Measurements from ENCODE around the gene BMP4.
"Not testable (repeated sequence)": the region's sequence is repeated elsewhere in the genome, so short reads cannot be mapped to it uniquely, and the experiment has no call there.

Gene BMP4

GRCh38 chr14:53956427-53957201 lies at the start of gene BMP4:
TSS of gene BMP4 (minus strand) at chr14:53956825. CDS start at chr14:53952222, 4,603 bp downstream.
- no peak for DNase-seq

DNA sequence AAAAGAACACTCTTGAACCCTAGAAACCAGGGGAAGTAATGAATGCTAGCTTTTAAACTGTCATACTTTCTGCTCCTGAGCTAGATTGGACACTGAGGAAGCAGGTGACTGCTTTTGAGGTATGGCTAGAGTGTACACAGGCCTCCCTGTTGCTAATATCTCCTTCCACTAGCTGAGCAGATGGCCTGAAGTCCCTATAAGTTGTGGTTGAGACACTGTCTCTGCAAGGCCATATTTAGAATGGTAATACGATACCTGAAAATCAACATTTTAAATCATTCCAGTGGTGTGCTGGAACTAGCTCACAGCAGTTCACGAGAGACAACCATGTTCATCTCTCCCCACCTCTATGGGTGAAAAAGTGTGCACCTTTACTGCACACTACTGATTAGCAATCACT lies 46.4 kb upstream of the BMP4 start:
- no peak for DNase-seq

- DNase-seq, result no peak
Observed at GRCh38 chr14:54002653-54003052, 46.0 kb upstream of the BMP4 start.

DNA sequence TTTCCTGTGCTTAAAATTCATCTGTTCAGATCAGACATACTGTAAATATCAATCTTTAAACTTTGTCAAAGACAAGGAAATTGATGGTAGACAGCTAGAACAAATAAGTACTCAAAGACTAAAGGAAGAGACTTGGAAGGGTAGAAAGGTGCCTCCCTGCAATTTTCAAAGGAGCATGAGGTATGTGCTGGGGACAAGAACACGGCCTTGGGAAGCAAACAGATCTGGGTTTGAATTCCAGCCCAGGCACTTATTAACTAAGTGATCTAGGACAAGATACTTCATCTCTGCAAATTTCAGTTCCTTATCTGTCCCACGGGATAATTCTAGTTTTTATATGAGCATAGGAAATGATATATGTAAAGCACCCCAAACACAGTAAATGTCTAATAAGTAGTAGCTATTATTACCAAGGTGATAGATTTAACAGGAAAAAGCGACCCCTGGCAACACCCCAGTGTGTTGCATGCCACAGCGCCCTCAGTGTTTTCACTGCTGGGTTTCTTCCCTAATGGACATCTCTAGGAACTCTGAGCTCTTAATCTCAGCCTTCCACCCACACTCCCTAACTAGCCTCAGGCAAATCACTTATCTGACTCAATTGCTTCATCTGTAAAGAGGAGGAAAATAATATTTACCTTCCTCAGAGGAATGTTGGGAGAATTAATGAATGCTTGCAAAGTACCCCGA lies 44.7 kb upstream of the BMP4 start:
- no peak for DNase-seq

- DNase-seq, result no peak
Observed at GRCh38 chr14:54000341-54000811, 43.8 kb upstream of the BMP4 start.

DNA sequence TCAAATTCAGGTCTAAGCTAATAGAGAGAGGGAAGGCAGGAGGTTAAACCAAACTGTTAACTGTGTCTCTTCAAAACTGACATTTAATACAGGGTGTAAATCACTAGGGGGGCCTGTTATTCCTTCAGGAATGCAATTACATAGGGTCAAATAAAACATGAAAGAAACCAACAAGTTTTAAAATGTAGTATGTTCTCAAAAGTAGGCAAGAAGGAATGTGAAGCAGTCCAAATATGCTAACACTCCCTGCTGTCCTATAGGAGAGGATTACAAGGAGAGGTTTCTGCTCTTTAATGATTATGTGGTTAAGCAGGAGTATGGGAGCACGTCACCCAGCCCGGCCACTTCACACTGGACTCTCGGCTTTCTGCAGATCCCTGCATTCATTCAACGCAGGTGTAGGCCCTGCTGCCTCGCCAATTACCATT lies 42.5 kb upstream of the BMP4 start:
- no peak for DNase-seq

GRCh38 chr14:53996041-53996440 lies 39.4 kb upstream of the BMP4 start:
- no peak for DNase-seq

GRCh38 chr14:53993920-53994607 lies 37.4 kb upstream of the BMP4 start:
- DNase-seq, result no peak

DNA sequence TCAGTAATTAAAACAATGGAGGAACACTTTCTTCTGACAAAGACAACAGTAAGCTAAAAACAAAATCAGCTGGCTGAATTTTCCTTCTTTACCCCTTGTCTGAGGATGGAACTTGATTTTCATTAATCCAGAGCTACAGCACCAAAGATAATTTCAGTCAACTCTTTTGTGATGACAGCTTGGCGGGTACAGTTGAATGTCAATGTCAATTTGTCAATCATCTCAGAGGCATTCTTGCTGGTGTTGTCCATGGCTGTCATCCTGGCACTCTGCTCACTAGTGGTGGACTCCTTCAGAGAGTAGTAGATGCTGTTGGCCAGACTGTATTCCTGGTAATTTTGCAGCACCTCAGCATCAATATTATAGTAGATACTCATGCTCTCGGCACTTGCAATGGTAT lies 34.4 kb upstream of the BMP4 start:
- DNase-seq, result no peak

GRCh38 chr14:53986718-53987117 lies 30.1 kb upstream of the BMP4 start:
- DNase-seq, result not testable (repeated sequence)

DNA sequence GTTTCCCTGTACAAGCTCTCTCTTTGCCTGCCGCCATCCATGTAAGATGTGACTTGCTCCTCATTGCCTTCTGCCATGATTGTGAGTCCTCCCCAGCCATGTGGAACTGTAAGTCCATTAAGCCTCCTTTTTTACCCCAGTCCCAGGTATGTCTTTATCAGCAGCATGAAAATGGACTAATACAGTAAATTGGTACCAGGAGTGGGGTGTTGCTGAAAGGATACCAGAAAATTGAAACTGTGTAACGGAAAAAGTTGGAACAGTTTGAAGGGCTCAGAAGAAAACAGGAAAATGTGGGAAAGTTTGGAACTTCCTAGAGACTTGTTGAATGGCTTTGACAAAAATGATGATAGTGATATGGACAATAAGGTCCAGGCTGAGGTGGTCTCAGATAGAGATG lies 28.3 kb upstream of the BMP4 start:
- DNase-seq, result not testable (repeated sequence)

DNA sequence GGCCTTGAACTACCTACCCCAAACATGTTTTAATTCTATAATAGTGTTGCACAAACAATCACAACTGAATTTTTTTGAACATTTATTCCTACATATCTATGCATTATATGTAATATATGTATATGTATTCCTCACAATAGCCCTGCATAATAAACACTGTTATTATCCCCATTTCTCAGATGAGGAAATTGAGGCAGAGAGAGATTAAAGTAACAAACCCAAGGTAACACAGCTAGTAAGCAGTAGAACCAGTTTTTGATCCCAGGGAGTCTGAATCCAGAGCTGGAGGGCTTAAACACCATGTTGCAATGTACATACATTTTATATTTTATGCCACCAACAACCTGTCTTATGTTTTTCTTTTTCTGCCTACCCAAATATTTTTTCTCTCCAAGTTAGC lies 26.5 kb upstream of the BMP4 start:
- DNase-seq, result no peak

- no peak for DNase-seq
Observed at GRCh38 chr14:53982546-53982945, 25.9 kb upstream of the BMP4 start.

DNA sequence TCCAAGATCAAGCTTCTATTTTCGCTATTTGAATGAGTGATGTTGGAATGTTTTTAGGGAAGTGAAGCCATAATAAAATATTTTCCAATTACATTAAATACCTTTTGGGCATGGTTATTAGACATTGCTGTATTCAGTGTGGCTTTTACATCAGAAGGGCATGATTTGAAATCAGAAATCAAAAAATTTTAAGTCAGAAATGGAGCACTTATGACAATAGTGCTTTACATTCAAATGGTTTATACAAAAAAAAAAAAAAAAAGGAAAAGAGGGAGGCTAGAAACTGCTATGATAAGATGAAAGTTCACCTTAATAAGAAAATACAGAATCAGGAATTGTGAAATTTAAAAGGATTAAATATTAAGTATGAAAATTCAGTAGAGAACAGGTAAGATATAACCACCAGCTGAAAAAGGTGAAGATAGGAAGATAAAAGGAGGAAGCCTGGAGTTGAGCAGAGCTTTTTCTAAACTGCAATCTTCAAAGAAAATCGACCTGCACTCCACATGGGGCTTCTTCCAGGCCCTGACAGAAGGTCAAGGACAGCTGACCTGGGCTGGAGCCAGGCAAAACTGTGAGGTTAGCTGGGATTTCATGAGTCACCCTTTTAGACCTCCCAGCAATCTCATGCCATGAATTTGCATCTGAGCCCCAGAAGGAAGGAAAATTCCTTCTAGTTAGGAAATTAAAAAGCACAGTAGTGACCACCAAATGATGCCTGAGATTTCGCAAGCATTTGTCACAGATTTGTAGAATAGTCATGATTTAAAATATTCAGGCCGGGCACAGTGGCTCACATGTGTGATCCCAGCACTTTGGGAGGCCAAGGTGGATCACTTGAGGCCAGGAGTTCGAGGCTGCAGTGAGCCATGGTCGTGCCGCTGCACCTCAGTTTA lies 23.4 kb upstream of the BMP4 start:
- DNase-seq, result no peak

DNA sequence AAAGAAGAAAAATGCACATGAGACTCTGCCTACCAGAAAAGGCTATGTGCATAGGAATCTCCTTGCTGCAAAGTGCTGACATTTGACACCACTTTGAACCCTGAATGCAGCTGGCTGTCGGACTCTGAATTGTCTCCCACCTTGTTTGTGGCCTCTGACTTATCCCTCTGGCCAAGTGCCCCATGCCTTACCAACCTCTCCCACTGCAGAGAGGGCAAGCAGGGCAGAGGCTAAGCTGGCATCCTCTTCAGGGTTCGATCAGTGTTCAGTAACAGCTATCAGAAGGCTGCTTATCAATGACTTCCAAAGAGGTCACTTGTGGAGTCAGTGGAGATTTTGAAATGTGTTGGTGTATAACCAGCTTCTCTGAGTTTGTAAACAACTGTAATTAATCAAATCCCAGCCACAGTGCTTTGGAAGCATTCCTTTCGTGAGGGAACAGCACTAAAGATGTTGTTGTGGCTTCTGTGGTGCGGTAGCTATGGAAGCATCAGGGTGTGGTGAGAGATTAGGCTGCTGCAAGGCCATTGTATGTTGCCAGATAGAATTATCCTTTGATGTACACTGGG lies 22.6 kb upstream of the BMP4 start:
- no peak for DNase-seq

GRCh38 chr14:53978194-53978593 lies 21.6 kb upstream of the BMP4 start:
- no peak for DNase-seq

DNA sequence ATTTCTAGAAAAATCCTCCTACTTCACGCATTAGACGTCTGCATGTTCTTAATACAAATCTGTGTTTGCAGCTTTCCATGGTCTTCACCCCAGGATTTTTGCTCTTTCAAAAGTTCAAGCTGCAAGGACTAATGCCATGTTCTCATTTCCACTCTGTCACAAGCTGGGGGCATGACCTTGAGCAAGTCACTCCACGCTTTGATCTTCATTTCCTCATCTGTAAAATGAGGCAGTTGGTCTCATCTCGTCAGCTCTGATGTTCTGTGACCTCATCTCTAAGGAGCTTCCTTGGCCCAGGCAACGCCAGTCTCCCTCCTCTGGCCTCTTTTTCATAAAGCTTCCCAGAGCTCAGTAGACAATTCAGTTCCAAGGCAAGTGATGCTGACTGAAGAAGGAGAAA lies 18.8 kb upstream of the BMP4 start:
- DNase-seq, result no peak

DNA sequence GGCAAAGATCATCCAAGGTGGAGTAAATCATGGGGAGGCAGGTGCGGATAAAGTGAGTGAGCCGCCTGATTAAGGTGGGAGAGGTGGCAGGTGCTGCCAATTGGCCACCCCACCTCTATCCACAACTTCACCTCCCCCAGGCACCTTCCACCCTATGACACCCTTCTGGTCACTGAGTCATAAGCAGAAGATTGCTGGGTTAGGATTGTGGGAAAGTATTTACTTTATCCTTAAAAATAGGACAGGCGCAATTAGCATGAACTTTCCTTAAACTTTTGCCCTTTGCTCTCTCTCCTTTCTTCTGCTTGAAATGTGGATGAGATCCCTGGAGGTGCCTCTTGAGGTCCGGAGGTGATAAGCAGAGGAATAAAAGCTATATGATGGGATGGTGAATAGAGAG lies 14.9 kb upstream of the BMP4 start:
- no peak for DNase-seq

GRCh38 chr14:53969326-53969725 lies 12.7 kb upstream of the BMP4 start:
- no peak for DNase-seq

DNA sequence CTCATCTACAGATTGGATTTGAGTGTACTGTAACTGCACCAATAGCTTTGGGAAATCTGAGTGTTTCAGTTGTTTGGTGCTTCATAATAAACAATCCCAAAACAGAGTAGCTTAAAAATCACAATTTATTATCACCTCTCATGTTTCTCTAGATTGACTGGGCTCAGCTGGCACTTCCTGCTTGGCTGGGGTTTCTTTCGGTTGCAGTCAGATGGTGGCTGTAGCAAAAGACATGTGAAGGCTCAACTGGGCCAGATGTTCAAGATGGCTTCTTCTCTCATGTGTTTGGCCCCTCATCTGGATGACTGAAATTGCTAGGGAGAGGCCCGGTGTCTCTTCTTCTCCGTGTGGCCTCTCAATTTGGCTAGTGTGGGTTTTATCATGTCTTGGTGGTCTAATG lies 12.1 kb upstream of the BMP4 start:
- no peak for DNase-seq

GRCh38 chr14:53967606-53968005 lies 11.0 kb upstream of the BMP4 start:
- DNase-seq, result no peak

DNA sequence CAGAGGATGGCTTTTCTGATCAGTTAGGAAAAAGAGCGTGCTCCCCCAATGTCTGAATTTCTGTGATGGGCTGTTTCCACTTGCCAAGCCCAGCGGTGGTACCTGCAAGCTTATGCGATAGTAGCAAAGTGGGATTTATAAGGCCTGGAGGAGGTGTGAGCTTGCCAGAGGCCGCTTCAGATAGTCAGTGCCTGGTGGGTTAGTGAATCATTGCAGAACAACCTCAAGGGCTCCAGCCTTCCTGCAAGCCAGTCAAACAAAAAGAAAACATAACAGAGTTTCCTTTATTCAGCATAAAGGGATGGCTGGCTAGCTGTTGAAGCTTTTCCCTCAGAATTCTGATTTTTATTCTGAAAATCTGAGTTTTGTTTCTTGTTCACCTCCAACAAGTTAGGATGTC lies 7.6 kb upstream of the BMP4 start:
- no peak for DNase-seq
